GM23338 (cell line): ENCODE data around the gene NRP1.

Experiments
- CREB1 ChIP-seq: fragments of 250-450 bp; sonication (Bioruptor Pico); IDR thresholded peaks from 2 replicates; pipeline ENCODE4 v1.5.0; 2020; ENCODE audit warnings: low read depth, mild to moderate bottlenecking, moderate library complexity
- EZH2 ChIP-seq: fragments of 200-600 bp; sonication (generic); IDR thresholded peaks from one replicate; pipeline ENCODE4 v1.8.0; 2017; ENCODE audit warnings: antibody characterized with exemption, mild to moderate bottlenecking, low read depth; ENCODE audit not compliant: unreplicated experiment
- EZH2phosphoT487 ChIP-seq: fragments of 200-600 bp; sonication (generic); IDR thresholded peaks from one replicate; pipeline ENCODE4 v1.8.1; 2018; ENCODE audit warnings: antibody characterized with exemption; ENCODE audit not compliant: unreplicated experiment
- POLR2AphosphoS5 ChIP-seq: IDR thresholded peaks from 2 replicates; pipeline ENCODE4 v1.6.1; 2016; ENCODE audit warnings: antibody characterized with exemption, low read depth
- REST ChIP-seq: IDR thresholded peaks from one replicate; pipeline ENCODE4 v1.6.1; 2018; ENCODE audit warnings: antibody characterized with exemption; ENCODE audit not compliant: unreplicated experiment
- STAT1 ChIP-seq: IDR thresholded peaks from one replicate; pipeline ENCODE4 v1.6.1; 2016; ENCODE audit warnings: antibody characterized with exemption; ENCODE audit not compliant: unreplicated experiment
- ZNF114 ChIP-seq: fragments of 250-450 bp; sonication (Bioruptor Pico); IDR thresholded peaks from 2 replicates; pipeline ENCODE4 v1.5.0; 2020; ENCODE audit warnings: mild to moderate bottlenecking, moderate library complexity
- ZNF331 ChIP-seq: fragments of 250-450 bp; sonication (Bioruptor Pico); IDR thresholded peaks from 2 replicates; pipeline ENCODE4 v1.5.0; 2020; ENCODE audit warnings: low read depth, mild to moderate bottlenecking, moderate library complexity
- ZNF462 ChIP-seq: fragments of 250-450 bp; sonication (Bioruptor Pico); IDR thresholded peaks from 2 replicates; pipeline ENCODE4 v1.5.0; 2020; ENCODE audit warnings: mild to moderate bottlenecking, moderate library complexity
- TF ChIP-seq, protein P1 (sequence below), 2 experiments: fragments of 200-600 bp in 1 of 2; sonication (generic) in 1 of 2; conservative IDR thresholded peaks; 2 replicates each; pipeline versions ENCODE4 v1.5.1 to v1.6.1; 2016 to 2017; ENCODE audit warnings: antibody characterized with exemption in 2 of 2, low read depth in 2 of 2, mild to moderate bottlenecking in 2 of 2, moderate library complexity in 1 of 2

GRCh38 chr10:33152750-33153149 lies 181.7 kb downstream of the NRP1 start:
- TF ChIP-seq EZH2phosphoT487 (no peak), ZNF331 (CRISPR knock-in tag) (no peak), CREB1 (CRISPR knock-in tag) (no peak), REST (no peak), EZH2 (no peak), POLR2AphosphoS5 (no peak), STAT1 (no peak), ZNF114 (CRISPR knock-in tag) (no peak), ZNF462 (CRISPR knock-in tag) (no peak)
- TF ChIP-seq, protein P1, sequence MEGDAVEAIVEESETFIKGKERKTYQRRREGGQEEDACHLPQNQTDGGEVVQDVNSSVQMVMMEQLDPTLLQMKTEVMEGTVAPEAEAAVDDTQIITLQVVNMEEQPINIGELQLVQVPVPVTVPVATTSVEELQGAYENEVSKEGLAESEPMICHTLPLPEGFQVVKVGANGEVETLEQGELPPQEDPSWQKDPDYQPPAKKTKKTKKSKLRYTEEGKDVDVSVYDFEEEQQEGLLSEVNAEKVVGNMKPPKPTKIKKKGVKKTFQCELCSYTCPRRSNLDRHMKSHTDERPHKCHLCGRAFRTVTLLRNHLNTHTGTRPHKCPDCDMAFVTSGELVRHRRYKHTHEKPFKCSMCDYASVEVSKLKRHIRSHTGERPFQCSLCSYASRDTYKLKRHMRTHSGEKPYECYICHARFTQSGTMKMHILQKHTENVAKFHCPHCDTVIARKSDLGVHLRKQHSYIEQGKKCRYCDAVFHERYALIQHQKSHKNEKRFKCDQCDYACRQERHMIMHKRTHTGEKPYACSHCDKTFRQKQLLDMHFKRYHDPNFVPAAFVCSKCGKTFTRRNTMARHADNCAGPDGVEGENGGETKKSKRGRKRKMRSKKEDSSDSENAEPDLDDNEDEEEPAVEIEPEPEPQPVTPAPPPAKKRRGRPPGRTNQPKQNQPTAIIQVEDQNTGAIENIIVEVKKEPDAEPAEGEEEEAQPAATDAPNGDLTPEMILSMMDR (conservative IDR thresholded peaks at IDR 0.05; ENCODE audit: low read depth in 2 of 2) = no peak
